H9 (cell line): Measurements from ENCODE around the gene RBM45. TPM values are rescaled to one million over a fixed set of nuclear protein-coding genes. Genes with fewer than 3 reads are reported as not detected.

Experiments used
- DNase-seq: peaks from one replicate; pipeline ENCODE4 v3.0.0-alpha.2; 2017
- H2AFZ ChIP-seq: one replicate; pipeline ENCODE4 v1.6.1; 2013; ENCODE audit warnings: mild to moderate bottlenecking, low read length, control low read depth, moderate library complexity
- H2AK5ac ChIP-seq: 2 replicates; pipeline ENCODE4 v1.6.1; 2013; ENCODE audit warnings: low read length, control low read depth, mixed read lengths; ENCODE audit not compliant: insufficient read length
- H2BK120ac ChIP-seq: one replicate; pipeline ENCODE4 v1.6.1; 2013; ENCODE audit warnings: low read depth, mild to moderate bottlenecking, low read length, control low read depth, inconsistent platforms; ENCODE audit not compliant: poor library complexity, severe bottlenecking
- H2BK12ac ChIP-seq: 2 replicates; pipeline ENCODE4 v1.6.1; 2013; ENCODE audit warnings: low read length, control low read depth, mixed read lengths, low read depth; ENCODE audit not compliant: insufficient read length
- H2BK15ac ChIP-seq: 2 replicates; pipeline ENCODE4 v1.6.1; 2013; ENCODE audit warnings: low read depth, low read length, control low read depth
- H2BK20ac ChIP-seq: one replicate; pipeline ENCODE4 v1.6.1; 2013; ENCODE audit warnings: low read depth, mild to moderate bottlenecking, low read length, control low read depth, inconsistent platforms; ENCODE audit not compliant: poor library complexity, severe bottlenecking
- H2BK5ac ChIP-seq: 2 replicates; pipeline ENCODE4 v1.6.1; 2013; ENCODE audit warnings: low read length, control low read depth, mixed read lengths; ENCODE audit not compliant: insufficient read length
- H3K14ac ChIP-seq: 2 replicates; pipeline ENCODE4 v1.6.1; 2013; ENCODE audit warnings: low read length, control low read depth; ENCODE audit not compliant: insufficient read depth
- H3K18ac ChIP-seq: 2 replicates; pipeline ENCODE4 v1.6.1; 2013; ENCODE audit warnings: low read depth, mild to moderate bottlenecking, mixed read lengths, low read length, control low read depth; ENCODE audit not compliant: insufficient read length
- H3K23ac ChIP-seq: 2 replicates; pipeline ENCODE4 v1.6.1; 2013; ENCODE audit warnings: low read length, control low read depth, mixed read lengths, low read depth; ENCODE audit not compliant: insufficient read length
- H3K23me2 ChIP-seq: 2 replicates; pipeline ENCODE4 v1.6.1; 2013; ENCODE audit warnings: low read depth, mild to moderate bottlenecking, mixed read lengths, low read length, control low read depth; ENCODE audit not compliant: insufficient read length, poor library complexity, severe bottlenecking
- H3K27ac ChIP-seq: 2 replicates; pipeline ENCODE4 v1.5.1; 2013; ENCODE audit warnings: low read length, control low read depth, mixed read lengths, low read depth; ENCODE audit not compliant: insufficient read length
- H3K27me3 ChIP-seq: 2 replicates; pipeline ENCODE4 v1.6.1; 2013; ENCODE audit warnings: low read length, control low read depth, inconsistent platforms; ENCODE audit not compliant: insufficient read depth
- H3K4ac ChIP-seq: 2 replicates; pipeline ENCODE4 v1.6.1; 2013; ENCODE audit warnings: low read depth, mild to moderate bottlenecking, control low read depth, inconsistent platforms, low read length, moderate library complexity
- H3K4me1 ChIP-seq: 2 replicates; pipeline ENCODE4 v1.6.1; 2013; ENCODE audit warnings: low read length, control low read depth, inconsistent platforms; ENCODE audit not compliant: insufficient read depth
- H3K4me2 ChIP-seq: 2 replicates; pipeline ENCODE4 v1.6.1; 2013; ENCODE audit warnings: low read length, control low read depth, mixed read lengths; ENCODE audit not compliant: insufficient read length, insufficient read depth
- H3K56ac ChIP-seq: 2 replicates; pipeline ENCODE4 v1.6.1; 2013; ENCODE audit warnings: low read depth, mild to moderate bottlenecking, mixed read lengths, low read length, control low read depth; ENCODE audit not compliant: insufficient read length
- H3K79me1 ChIP-seq: 2 replicates; pipeline ENCODE4 v1.6.1; 2013; ENCODE audit warnings: low read depth, mild to moderate bottlenecking, moderate library complexity, low read length, control low read depth, inconsistent platforms; ENCODE audit not compliant: insufficient read depth, poor library complexity, severe bottlenecking
- H3K79me2 ChIP-seq: 2 replicates; pipeline ENCODE4 v1.6.1; 2013; ENCODE audit warnings: low read length, control low read depth, inconsistent platforms; ENCODE audit not compliant: insufficient read depth
- H3K9ac ChIP-seq: 2 replicates; pipeline ENCODE4 v1.6.1; 2013; ENCODE audit warnings: low read length, control low read depth, mixed read lengths; ENCODE audit not compliant: insufficient read length; ENCODE audit errors: extremely low read depth
- H3K9me3 ChIP-seq: one replicate; pipeline ENCODE4 v1.6.1; 2013; ENCODE audit warnings: low read depth, low read length, inconsistent platforms; ENCODE audit not compliant: control insufficient read depth
- H3T11ph ChIP-seq: one replicate; pipeline ENCODE4 v1.6.1; 2013; ENCODE audit warnings: mild to moderate bottlenecking, low read length, control low read depth, inconsistent platforms
- H4K20me1 ChIP-seq: one replicate; pipeline ENCODE4 v1.6.1; 2013; ENCODE audit not compliant: control insufficient read depth, insufficient read length, insufficient read depth
- H4K5ac ChIP-seq: 2 replicates; pipeline ENCODE4 v1.6.1; 2013; ENCODE audit warnings: low read depth, mild to moderate bottlenecking, mixed read lengths, low read length, control low read depth; ENCODE audit not compliant: insufficient read length
- H4K8ac ChIP-seq: replicated peaks from 2 replicates; pipeline ENCODE4 v1.6.1; 2013; ENCODE audit warnings: low read length, control low read depth, mixed read lengths, low read depth; ENCODE audit not compliant: insufficient read length
- H4K91ac ChIP-seq: 2 replicates; pipeline ENCODE4 v1.6.1; 2013; ENCODE audit warnings: low read depth, mild to moderate bottlenecking, moderate library complexity, mixed read lengths, low read length, control low read depth; ENCODE audit not compliant: insufficient read length
- H3K27ac Mint-ChIP-seq, 3 experiments: 2 replicates in 2 of 3; 3 replicates in 1 of 3; pipeline ENCODE4 v1.8.0; 2020 to 2021; ENCODE audit warnings: mixed read lengths in 3 of 3, mild to moderate bottlenecking in 1 of 3, moderate library complexity in 1 of 3
- H3K27me3 Mint-ChIP-seq: 2 replicates; pipeline ENCODE4 v1.8.0; 2021; ENCODE audit warnings: low read depth, mild to moderate bottlenecking, moderate library complexity, mixed read lengths
- H3K36me3 Mint-ChIP-seq, 3 experiments: 2 replicates in 2 of 3; 3 replicates in 1 of 3; pipeline ENCODE4 v1.8.0; 2020 to 2021; ENCODE audit warnings: low read depth in 3 of 3, mixed read lengths in 3 of 3; ENCODE audit not compliant: insufficient read depth in 1 of 3
- H3K4me1 Mint-ChIP-seq, 2 experiments: 2 replicates each; pipeline ENCODE4 v1.8.0; 2020; ENCODE audit warnings: mixed read lengths in 2 of 2
- H3K4me3 Mint-ChIP-seq, 2 experiments: 2 replicates in 1 of 2; 3 replicates in 1 of 2; pipeline ENCODE4 v1.8.0; 2020 to 2021; ENCODE audit warnings: mild to moderate bottlenecking in 2 of 2, mixed read lengths in 2 of 2, moderate library complexity in 1 of 2
- H3K9me3 Mint-ChIP-seq, 2 experiments: 2 replicates in 1 of 2; 3 replicates in 1 of 2; pipeline ENCODE4 v1.8.0; 2020; ENCODE audit warnings: mild to moderate bottlenecking in 2 of 2, mixed read lengths in 2 of 2, moderate library complexity in 1 of 2
- WGBS: extraction: QIAGEN DNeasy Blood & Tissue Kit; methylation state at CpG from one replicate; pipeline ENCODE4 v1.1.7; 2013; ENCODE audit warnings: missing lambda C conversion rate, low lambda C conversion rate, mixed read lengths; ENCODE audit not compliant: insufficient read length; ENCODE audit errors: extremely low coverage; 5-methylcytosine and 5-hydroxymethylcytosine counted together
- total RNA-seq: library from RNA; stranded (reverse); gene quantifications from 2 replicates; pipeline ENCODE4 v1.2.1, GENCODE V29; 2021
- TF ChIP-seq, protein P1 (sequence below): fragments of 200-600 bp; sonication (generic); conservative IDR thresholded peaks from 3 replicates; pipeline ENCODE4 v1.8.0; 2021; ENCODE audit warnings: antibody characterized with exemption, mild to moderate bottlenecking

Gene RBM45
- total RNA-seq, 1 experiment from 2014 or later = 13.9 TPM

DNA sequence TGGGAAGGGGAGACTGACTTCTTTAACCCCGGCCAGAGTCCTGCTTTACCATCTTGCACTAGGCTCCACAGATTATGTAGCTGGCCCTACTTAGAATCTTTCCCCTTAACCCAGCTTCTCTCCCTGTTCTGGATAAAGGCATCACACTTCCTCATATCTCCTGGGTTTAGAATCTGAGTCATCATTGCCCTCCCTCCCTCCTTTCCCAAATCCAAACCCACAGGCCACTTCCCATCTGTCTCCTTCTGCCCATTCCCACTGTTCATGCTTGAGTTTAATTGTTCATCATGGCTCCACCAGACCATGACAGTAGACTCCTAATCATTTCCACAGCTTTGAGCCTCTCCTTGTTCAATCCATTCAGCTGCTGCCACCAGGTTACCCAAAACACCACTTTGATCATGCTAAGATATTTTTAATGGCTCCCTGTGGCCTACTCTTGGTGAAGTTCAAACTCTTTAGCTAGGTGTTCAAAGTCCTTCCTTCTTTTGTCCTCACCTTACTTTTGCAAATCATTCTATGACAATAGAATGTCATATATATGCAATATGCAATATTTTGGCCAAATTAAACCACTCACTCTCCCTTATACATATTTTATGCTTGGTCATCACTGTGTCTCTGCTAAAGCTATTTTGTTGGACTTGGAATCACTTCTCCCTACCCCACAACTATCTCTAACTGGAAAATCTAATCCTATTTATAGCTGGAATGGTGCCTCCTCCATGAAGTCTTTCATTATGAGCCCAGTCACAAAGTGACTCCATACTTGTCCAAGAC is 45.2 kb upstream of the RBM45 start:
- Mint-ChIP-seq H3K4me3 (no peak overlapping the region), H3K27ac (no peak overlapping the region), H3K4me1 (peaks cover under 1 to 3% of the 10 kb centered on the region in 2 experiments), H3K9me3 (no peaks in the 10 kb centered on the region; a peak in 2 of 5 replicates), H3K36me3 (no peaks in the 10 kb centered on the region), H3K27me3 (peaks cover 22% of the 10 kb centered on the region)
- H4K91ac ChIP-seq = no peak overlapping the region
- no peak overlapping the region for H3K18ac ChIP-seq
- H3K4ac ChIP-seq = no peak overlapping the region
- H2AFZ ChIP-seq = no peak overlapping the region
- no peaks in the 10 kb centered on the region for H3K79me2 ChIP-seq
- H3K23ac ChIP-seq = no peak overlapping the region
- no peak for DNase-seq
- H3K4me1 ChIP-seq = no peaks in the 10 kb centered on the region
- no peak overlapping the region for H2AK5ac ChIP-seq
- no peak overlapping the region for H3K9ac ChIP-seq
- H3T11ph ChIP-seq = no peak overlapping the region
- no peaks in the 10 kb centered on the region for H4K20me1 ChIP-seq
- no peaks in the 10 kb centered on the region for H3K9me3 ChIP-seq
- TF ChIP-seq, protein P1, sequence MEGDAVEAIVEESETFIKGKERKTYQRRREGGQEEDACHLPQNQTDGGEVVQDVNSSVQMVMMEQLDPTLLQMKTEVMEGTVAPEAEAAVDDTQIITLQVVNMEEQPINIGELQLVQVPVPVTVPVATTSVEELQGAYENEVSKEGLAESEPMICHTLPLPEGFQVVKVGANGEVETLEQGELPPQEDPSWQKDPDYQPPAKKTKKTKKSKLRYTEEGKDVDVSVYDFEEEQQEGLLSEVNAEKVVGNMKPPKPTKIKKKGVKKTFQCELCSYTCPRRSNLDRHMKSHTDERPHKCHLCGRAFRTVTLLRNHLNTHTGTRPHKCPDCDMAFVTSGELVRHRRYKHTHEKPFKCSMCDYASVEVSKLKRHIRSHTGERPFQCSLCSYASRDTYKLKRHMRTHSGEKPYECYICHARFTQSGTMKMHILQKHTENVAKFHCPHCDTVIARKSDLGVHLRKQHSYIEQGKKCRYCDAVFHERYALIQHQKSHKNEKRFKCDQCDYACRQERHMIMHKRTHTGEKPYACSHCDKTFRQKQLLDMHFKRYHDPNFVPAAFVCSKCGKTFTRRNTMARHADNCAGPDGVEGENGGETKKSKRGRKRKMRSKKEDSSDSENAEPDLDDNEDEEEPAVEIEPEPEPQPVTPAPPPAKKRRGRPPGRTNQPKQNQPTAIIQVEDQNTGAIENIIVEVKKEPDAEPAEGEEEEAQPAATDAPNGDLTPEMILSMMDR = no peak
- H2BK5ac ChIP-seq = no peak overlapping the region
- H2BK15ac ChIP-seq = no peak overlapping the region
- no CpG with 5 or more reads among the region's 1 CpG for WGBS
- no peak overlapping the region for H2BK120ac ChIP-seq
- H2BK12ac ChIP-seq = no peak overlapping the region
- H3K4me2 ChIP-seq = no peak overlapping the region
- H3K23me2 ChIP-seq = no peaks in the 10 kb centered on the region
- H3K79me1 ChIP-seq = no peaks in the 10 kb centered on the region
- no peak overlapping the region for H3K56ac ChIP-seq
- H4K5ac ChIP-seq = no peak overlapping the region
- H4K8ac ChIP-seq = no peak overlapping the region
- no peak overlapping the region for H3K27ac ChIP-seq
- no peak overlapping the region for H3K14ac ChIP-seq
- no peak overlapping the region for H2BK20ac ChIP-seq
- no peaks in the 10 kb centered on the region; the same call in 1 of the 2 replicates for H3K27me3 ChIP-seq
